B cell (primary cell): Measurements from ENCODE around the gene CDC42BPG. TPM values are rescaled to one million over a fixed set of nuclear protein-coding genes. Genes with fewer than 3 reads are reported as not detected.

ENCODE experiments used
- ATAC-seq: fragments of 200-7000 bp; cut with Tn5 transposase; one replicate; pipeline ENCODE4 v1.10.0; 2021; ENCODE audit warnings: low read depth, mild to moderate bottlenecking, moderate number of reproducible peaks, moderate library complexity
- CTCF ChIA-PET: fragments of 350-600 bp; sonication (Branson Sonifier 250); formaldehyde crosslinking; loops from one replicate; lab custom pipeline; 2021; ENCODE audit warnings: antibody characterized with exemption, inconsistent platforms; lab: Charles Lee
- POLR2A ChIA-PET: fragments of 350-600 bp; sonication (Branson Sonifier 250); formaldehyde crosslinking; loops from one replicate; lab custom pipeline; 2021; ENCODE audit warnings: antibody characterized with exemption; lab: Charles Lee
- DNase-seq: peaks from one replicate; pipeline ENCODE4 v3.0.0; 2013
- H2AFZ ChIP-seq: 2 replicates; pipeline ENCODE4 v1.6.1; 2012; ENCODE audit warnings: mild to moderate bottlenecking, low read depth, low read length; ENCODE audit not compliant: insufficient read depth, poor library complexity, severe bottlenecking
- H3K27ac ChIP-seq, 2 donors: 1 replicate in 1 of 2; 2 replicates in 1 of 2; pipeline ENCODE4 v1.5.1; 2012 to 2013; ENCODE audit warnings: low read length in 2 of 2, mild to moderate bottlenecking in 2 of 2, moderate library complexity in 1 of 2
- H3K27me3 ChIP-seq, 4 experiments: fragments of 200-600 bp in 1 of 4; sonication (generic) in 1 of 4; replicated peaks in 1 of 4; 1 replicate in 2 of 4; 2 replicates in 2 of 4; pipeline versions ENCODE4 v1.6.1 to v1.7.0; 2013 to 2016; ENCODE audit warnings: low read length in 3 of 4, mild to moderate bottlenecking in 2 of 4, mixed read lengths in 1 of 4, moderate library complexity in 1 of 4; ENCODE audit not compliant: insufficient read depth in 4 of 4, control insufficient read depth in 3 of 4; ENCODE audit errors: control extremely low read depth in 1 of 4
- H3K36me3 ChIP-seq, 2 experiments: replicated peaks in 1 of 2; 1 replicate in 1 of 2; 2 replicates in 1 of 2; pipeline versions ENCODE4 v1.6.1 to v1.7.1; 2013; ENCODE audit warnings: low read length in 1 of 2; ENCODE audit not compliant: insufficient read depth in 2 of 2, control insufficient read depth in 1 of 2; ENCODE audit errors: control extremely low read depth in 1 of 2, extremely low read depth in 1 of 2
- H3K4me1 ChIP-seq, 2 donors: fragments of 200-600 bp in 1 of 2; sonication (generic) in 1 of 2; 1 replicate in 1 of 2; 2 replicates in 1 of 2; pipeline versions ENCODE4 v1.5.1 to v1.6.1; 2013 to 2017; ENCODE audit warnings: low read length in 2 of 2; ENCODE audit not compliant: control insufficient read depth in 2 of 2, insufficient read depth in 2 of 2
- H3K4me2 ChIP-seq: replicated peaks from 2 replicates; pipeline ENCODE3; 2012; ENCODE audit warnings: mild to moderate bottlenecking, low read depth, low read length; ENCODE audit not compliant: poor library complexity, severe bottlenecking
- H3K4me3 ChIP-seq, 5 experiments: fragments of 200-600 bp in 1 of 5; sonication (generic) in 1 of 5; 1 replicate in 3 of 5; 2 replicates in 2 of 5; pipeline versions ENCODE4 v1.5.1 to v1.7.0; 2011 to 2016; ENCODE audit warnings: low read length in 4 of 5, mild to moderate bottlenecking in 4 of 5, low read depth in 2 of 5, control low read depth in 1 of 5, moderate library complexity in 1 of 5; ENCODE audit not compliant: insufficient read depth in 1 of 5; ENCODE audit errors: control extremely low read depth in 1 of 5, extremely low read depth in 1 of 5
- H3K79me2 ChIP-seq: fragments of 200-600 bp; sonication (generic); one replicate; pipeline ENCODE4 v1.6.0; 2016; ENCODE audit warnings: low read length; ENCODE audit not compliant: control insufficient read depth, insufficient read depth
- H3K9ac ChIP-seq: fragments of 200-600 bp; sonication (generic); 2 replicates; pipeline ENCODE4 v1.6.1; 2017; ENCODE audit warnings: mild to moderate bottlenecking, low read length, moderate library complexity
- H3K9me3 ChIP-seq, 3 donors: one replicate each; pipeline versions ENCODE4 v1.6.1 to v1.7.1; 2013; ENCODE audit warnings: low read length in 2 of 3; ENCODE audit not compliant: control insufficient read depth in 2 of 3, insufficient read depth in 1 of 3; ENCODE audit errors: control extremely low read depth in 1 of 3
- H4K20me1 ChIP-seq: 2 replicates; pipeline ENCODE4 v1.6.0; 2012; ENCODE audit warnings: mild to moderate bottlenecking, low read length; ENCODE audit not compliant: insufficient read depth, control insufficient read depth, poor library complexity, severe bottlenecking
- H3K27ac Mint-ChIP-seq: one replicate; pipeline ENCODE4 v1.8.0; 2021; ENCODE audit warnings: mixed read lengths
- H3K27me3 Mint-ChIP-seq: one replicate; pipeline ENCODE4 v1.8.0; 2021; ENCODE audit warnings: mixed read lengths
- H3K4me1 Mint-ChIP-seq: one replicate; pipeline ENCODE4 v1.8.0; 2021; ENCODE audit warnings: mixed read lengths
- H3K4me3 Mint-ChIP-seq: one replicate; pipeline ENCODE4 v1.8.0; 2021; ENCODE audit warnings: mixed read lengths
- H3K9me3 Mint-ChIP-seq: one replicate; pipeline ENCODE4 v1.8.0; 2022; ENCODE audit warnings: mixed read lengths; ENCODE audit not compliant: insufficient read depth
- CTCF ChIP-seq: fragments of 200-600 bp; IDR thresholded peaks from one replicate; pipeline ENCODE4 v1.8.0; 2022; ENCODE audit warnings: antibody characterized with exemption, mild to moderate bottlenecking
- EZH2 ChIP-seq: IDR thresholded peaks from 2 replicates; pipeline ENCODE4 v1.6.1; 2012; ENCODE audit warnings: borderline replicate concordance, low read depth, mild to moderate bottlenecking, moderate library complexity, low read length; ENCODE audit not compliant: insufficient read depth, poor library complexity, severe bottlenecking
- WGBS: methylation state at CpG from one replicate; pipeline ENCODE4 v1.1.5; 2013; ENCODE audit warnings: missing lambda C conversion rate; ENCODE audit not compliant: insufficient coverage; 5-methylcytosine and 5-hydroxymethylcytosine counted together
- intact Hi-C: fragments of 100-400 bp; cut with micrococcal nuclease; formaldehyde crosslinking; loops from one replicate; pipeline ENCODE4 v1.10.0; 2022
- polyA plus RNA-seq: library from polyadenylated mRNA; depleted of rRNA; stranded (reverse); fragments of >200 nt; gene quantifications from 2 replicates; pipeline ENCODE4 v1.2.3, GENCODE V29; 2012
- total RNA-seq, 2 donors: library from RNA; stranded (reverse); fragments of 120-200 nt in 1 of 2; gene quantifications; 1 replicate in 1 of 2; 2 replicates in 1 of 2; pipeline versions ENCODE4 v1.2.3 to v1.2.4, GENCODE V29; 2013 to 2022

Gene CDC42BPG
- total and polyA plus RNA-seq, 2 donors (not counting 1 experiment from before 2014, with no cell fraction given) = 3.7 to 8.7 TPM

- POLR2A ChIA-PET = no interaction called here
- Histone ChIP-seq H3K27ac (no peak overlapping the region), H3K4me1 (peaks cover 0 to 4% of the 10 kb centered on the region in 2 donors), H3K4me3 (no peak overlapping the region), H3K79me2 (no peaks in the 10 kb centered on the region), H3K4me2 (no peak overlapping the region), H3K27me3 (no peaks in the 10 kb centered on the region), H4K20me1 (no peaks in the 10 kb centered on the region), H3K9me3 (no peaks in the 10 kb centered on the region), H3K36me3 (peaks cover 0 to 11% of the 10 kb centered on the region in 2 experiments), H2AFZ (no peak overlapping the region), H3K9ac (no peak overlapping the region)
- H3K27me3 Mint-ChIP-seq = no peaks in the 10 kb centered on the region
- no peaks in the 10 kb centered on the region for H3K9me3 Mint-ChIP-seq
- intact Hi-C loops = no loop called here
- no peak for DNase-seq
- no peak overlapping the region for H3K4me3 Mint-ChIP-seq
- no peak for ATAC-seq
- CTCF ChIA-PET = interaction anchor here (0.5 to 1.2 kb wide), 4 partner anchors 10 to 1953 kb away, joined by 3 to 5 read pairs (median 4); partner anchors contain the start of gene CDC42BPG
- TF ChIP-seq EZH2 = no peak
- no peak overlapping the region for H3K27ac Mint-ChIP-seq
- H3K4me1 Mint-ChIP-seq = no peaks in the 10 kb centered on the region
- 94% methylated on average over 25 of the region's 25 CpGs for WGBS
Measured at GRCh38 chr11:64834031-64834722, 10.3 kb downstream of the CDC42BPG start.

GRCh38 chr11:64833509-64833908 is 10.9 kb downstream of the CDC42BPG start:
- no peak for TF ChIP-seq CTCF
- no peak for TF ChIP-seq EZH2
- H3K9me3 ChIP-seq = no peaks in the 10 kb centered on the region
- H3K79me2 ChIP-seq = no peaks in the 10 kb centered on the region
- ChIA-PET POLR2A (no interaction called here), CTCF (no interaction called here)
- Mint-ChIP-seq H3K27ac (no peak overlapping the region), H3K4me3 (no peak overlapping the region), H3K27me3 (no peaks in the 10 kb centered on the region), H3K9me3 (no peaks in the 10 kb centered on the region), H3K4me1 (peaks cover 2% of the 10 kb centered on the region)
- 98% methylated on average over 6 of the region's 10 CpGs for WGBS
- no peak overlapping the region for H2AFZ ChIP-seq
- H3K9ac ChIP-seq = no peak overlapping the region
- ATAC-seq (no peak), DNase-seq (no peak)
- intact Hi-C loops = no loop called here
- H3K4me3 ChIP-seq = no peak overlapping the region
- H4K20me1 ChIP-seq = no peaks in the 10 kb centered on the region
- H3K36me3 ChIP-seq = peaks cover 0 to 11% of the 10 kb centered on the region in 2 experiments
- no peak overlapping the region for H3K4me2 ChIP-seq
- no peak overlapping the region for H3K27ac ChIP-seq
- no peaks in the 10 kb centered on the region for H3K27me3 ChIP-seq
- H3K4me1 ChIP-seq = peaks cover 0 to 4% of the 10 kb centered on the region in 2 donors
